NCI-H128 (cell line): ENCODE results near the gene SALL3.

ENCODE experiments used
- DNase-seq: peaks from one replicate; lab custom pipeline; 2025; ENCODE audit not compliant: unreplicated experiment; lab: John Stamatoyannopoulos, UW

The SALL3 gene

DNA sequence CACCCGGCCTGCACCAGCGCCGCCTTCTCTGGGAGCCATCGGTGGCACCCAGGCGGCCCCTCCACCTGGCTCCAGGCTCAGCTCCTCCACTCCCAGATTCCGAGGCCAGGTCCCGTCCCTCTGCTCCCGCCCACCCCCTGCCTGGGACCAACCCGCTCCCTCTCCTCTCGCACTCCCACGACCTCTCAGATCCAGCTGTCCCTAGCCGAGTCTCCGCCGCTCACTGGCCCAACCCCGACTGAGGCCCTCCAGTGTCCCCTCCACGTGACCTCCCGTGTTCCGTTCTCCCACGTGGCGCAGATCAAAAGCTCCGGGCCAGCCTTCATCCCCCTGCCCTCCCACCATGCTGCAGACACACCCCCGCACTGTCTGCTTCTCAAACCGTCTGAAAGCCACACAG, 14.4 kb upstream of the SALL3 start:
- no peak for DNase-seq

DNA sequence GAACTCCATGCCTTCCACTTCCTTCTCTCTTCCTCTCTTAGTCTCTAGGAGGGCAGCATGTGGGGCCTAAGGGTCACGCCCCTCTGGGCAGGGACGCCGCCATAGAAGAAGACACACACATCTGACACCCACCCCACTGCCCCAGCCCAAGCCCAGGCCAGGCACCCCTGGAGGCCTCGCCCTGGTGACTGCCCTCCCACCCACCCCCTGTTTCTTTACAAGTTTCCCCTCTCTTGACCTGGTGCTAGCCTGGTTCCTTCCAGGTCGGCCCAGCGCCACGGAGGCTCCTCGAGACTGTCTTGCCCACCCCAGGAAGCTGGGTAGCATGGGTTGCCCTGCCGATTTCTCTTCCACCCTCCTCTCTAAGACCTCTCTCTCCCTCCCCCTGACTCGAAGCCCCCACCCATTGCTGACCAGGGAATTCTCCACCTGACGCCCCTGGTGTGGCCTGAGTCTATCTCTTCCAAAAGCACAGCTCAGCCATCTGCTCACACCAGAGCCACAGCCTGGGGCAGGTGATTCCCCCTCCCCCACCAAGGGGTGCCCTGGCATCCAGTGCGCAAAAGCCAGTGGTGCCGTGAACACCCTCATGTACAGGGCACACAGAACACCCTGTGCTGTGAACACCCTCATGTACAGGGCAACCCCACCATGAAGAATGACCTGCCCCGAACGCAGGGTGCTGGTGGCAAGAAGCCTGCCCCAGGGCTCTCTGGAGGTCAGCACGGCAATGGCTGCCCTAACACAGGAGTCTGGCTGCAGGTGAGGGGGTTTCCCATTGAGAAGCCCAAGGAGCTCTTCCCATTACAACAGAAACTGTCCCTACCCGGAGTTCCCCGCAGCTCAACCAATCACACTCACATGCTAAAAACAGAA, 13.5 kb upstream of the SALL3 start:
- DNase-seq, result no peak

DNA sequence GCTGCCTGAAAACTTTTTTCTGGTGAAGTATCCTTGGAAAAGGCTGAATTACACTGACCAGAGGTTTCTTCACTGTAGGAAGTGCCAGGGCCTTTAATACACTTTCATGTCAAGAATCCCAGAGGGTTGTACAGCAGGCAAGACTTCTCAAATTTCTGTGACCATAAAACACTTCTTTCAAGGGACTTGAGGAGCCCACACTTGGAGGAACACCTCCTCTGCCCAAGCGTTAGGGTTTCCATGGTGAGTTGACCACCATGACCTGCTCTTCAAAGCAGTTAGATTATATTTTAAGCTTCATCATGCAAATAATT, 12.9 kb upstream of the SALL3 start:
- no peak for DNase-seq

DNA sequence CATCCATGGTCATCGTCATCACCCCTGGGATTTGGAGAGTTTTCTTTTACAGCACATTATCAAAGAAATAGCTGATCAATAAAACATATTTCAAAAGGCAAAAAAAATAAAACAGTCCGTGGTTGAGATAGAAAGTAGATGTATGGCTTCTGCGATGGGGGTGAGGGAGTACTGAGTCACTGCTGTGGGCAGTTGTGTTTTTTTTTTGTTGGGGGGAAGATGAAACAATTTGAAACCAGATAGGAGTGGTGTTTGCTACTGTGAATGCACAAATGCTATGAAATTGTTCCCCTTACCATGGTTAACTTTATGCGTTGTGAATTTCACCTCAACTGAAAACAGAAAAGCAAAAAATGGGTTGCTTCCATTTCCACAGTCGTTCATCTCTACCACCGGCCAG, 11.9 kb upstream of the SALL3 start:
- no peak for DNase-seq

DNA sequence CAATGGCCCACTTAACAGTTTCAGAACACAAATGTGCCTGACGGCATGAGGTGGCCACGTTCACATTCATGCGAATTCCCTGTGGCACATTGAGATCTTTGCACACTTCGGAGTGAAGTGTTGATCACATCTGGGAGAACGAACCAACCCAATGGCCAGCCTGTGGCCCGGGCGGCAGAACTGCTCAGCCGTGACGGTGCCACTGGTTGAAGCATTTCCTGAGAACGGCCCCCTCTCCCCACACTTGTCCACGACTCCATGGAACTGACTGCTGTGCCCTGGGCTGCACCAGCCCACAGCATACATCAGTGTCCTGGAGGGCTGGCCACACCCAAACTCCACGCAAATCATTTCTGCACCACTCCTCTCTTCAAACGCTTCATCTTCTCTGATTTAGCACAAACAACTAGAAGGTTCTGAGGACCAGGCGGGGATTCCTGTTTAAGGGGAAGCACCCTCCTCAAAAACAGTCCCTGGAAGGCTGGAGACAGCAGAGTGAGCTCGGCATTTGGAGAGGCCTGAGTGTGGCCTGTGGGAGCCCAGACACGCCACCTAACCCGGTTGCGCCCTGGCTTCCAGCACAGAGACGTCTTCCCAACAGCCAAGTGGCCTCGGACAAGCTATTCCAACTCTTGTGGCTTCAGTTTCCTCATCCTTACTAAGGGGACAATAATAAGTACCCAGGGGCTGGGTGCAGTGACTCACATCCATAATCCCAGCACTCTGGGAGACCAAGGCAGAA, 9.9 kb upstream of the SALL3 start:
- DNase-seq, result no peak

DNA sequence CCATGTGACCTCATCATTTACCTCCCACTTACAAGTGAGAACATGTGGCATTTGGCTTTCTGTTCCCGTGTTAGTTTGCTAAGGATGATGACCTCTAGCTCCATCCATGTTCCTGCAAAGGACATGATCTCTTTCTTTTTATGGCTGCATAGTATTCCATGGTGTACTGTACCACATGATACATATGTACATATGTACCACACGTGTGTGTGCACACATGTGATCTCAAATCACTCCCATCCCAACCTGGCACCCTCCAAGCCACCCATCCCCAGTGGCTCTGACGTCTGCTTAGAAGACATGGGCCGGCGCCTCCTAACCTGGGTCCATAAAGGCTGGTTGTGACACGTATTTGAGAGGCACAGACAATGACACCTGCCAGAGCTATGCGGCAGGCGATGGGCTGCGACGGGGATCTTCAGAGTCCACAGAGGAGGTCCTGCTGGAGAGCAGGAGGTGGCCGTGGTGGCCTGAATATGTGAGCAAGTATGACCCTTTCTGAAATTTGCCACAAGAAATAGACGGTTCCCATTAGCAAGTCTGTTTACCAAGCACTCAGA, 8.8 kb upstream of the SALL3 start:
- DNase-seq, result no peak

DNA sequence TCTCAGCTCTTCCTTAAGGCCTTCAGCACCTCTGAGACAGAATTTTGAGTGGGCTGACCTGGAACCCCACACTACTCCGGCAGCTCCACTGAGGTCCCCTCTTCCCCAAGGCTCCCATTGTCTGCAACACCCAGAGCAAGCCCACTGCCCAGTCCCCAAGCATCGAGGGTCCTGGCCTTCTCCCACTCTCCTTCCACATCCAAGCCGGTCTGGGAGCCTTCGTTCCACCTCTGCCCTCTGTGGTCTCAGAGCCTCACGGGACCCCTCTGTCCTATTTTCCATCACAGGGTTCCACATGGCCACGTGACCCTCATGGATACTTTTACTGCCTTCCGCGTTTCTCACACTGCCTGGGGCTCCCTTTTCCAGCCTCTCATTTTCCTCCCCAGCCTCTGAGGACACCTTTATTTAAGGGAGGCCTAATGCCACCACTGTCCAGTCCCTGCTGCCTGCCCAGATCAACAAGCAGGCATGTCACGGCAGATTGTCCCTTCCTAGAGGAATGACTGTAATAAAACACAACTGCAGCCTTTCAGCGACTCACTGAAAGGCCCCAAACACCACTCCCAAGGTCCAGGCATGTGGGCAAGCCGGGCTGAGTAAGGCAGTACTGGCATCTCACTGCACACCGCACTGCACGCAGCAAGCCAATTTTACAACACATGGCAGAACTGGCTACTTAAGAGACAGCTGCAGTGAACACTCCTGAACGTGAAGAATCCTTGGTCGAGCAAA, 7.9 kb upstream of the SALL3 start:
- no peak for DNase-seq

DNA sequence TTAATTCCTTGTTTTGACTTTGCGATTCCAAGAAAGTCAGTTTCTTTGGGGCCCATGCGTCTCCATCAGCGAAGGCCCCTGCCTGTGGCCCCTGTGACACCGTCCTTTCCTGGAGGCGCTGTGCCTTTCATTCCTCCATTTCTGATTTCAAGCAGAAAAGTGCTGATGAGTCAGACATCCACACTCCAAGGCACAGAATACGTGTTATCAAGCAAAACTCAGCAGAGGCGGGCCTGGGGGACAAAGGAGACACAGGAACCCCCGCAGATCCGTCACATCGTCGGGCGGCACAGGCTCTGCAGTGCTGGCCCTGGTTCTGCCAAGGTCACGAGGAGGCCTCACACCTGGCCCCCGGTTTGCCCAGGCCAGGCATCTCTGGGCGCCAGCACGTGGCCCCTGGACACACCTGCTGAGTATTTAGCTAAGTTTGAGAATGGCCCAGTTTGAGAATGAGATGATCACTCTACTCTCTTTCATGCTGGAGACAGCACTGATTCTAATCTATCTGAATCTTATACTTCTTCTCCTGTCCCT, 7.2 kb upstream of the SALL3 start:
- no peak for DNase-seq

DNA sequence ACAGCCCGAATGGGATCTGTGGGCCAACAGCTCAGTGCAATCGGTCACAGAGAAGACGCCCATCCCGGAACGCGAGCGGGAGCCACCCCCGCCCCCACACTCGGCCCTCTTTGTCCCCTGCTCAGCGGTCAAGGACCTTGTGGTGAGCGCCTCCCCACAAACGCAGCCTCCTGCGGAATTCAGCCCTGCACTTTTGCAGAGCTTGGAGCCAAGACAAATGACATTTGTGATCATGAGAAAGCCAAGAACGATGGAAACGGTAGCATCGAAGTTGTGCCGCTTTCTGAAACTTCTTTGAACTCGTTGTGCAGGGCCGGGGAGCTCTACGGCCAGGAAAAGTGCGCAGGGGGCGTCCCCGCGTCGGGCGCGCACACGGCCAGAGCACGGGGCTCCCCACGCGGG, 6.7 kb upstream of the SALL3 start:
- DNase-seq, result no peak

DNA sequence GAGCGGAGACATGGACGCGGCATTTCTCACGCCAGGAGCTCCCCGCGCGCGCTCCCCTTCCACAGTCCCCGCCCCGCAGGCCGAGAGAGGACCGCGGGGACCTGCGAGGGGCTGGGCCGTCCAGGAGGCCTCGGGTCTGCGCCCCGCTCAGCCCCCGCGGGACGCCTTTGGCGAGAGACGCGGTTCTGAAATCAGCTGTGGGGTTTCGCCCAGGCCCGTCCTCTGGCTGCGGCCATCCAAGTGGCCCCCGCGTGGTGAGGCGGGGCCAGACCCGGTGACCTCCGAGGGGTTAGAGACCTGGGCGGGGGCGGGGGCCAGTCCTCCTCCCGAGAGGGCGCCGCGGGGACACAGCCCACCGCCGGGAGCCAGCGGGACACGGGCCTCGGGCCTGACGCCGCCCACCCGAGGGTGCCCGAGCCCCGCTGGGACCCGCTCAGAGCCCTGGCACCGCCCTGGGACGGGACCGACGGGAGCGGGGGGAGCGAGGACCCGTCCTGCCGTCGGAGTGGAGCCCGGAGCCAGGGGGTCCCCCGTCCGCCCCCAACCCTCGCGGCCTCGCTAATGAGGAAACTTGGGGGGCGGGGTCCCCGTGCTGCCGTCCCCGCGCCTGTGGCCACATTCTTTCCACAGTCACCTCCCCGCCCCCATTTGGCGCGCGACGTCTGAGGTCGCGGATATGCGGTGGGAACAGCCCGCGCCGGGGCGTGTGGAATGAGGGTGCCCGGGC, 6.1 kb upstream of the SALL3 start:
- DNase-seq, result no peak

DNA sequence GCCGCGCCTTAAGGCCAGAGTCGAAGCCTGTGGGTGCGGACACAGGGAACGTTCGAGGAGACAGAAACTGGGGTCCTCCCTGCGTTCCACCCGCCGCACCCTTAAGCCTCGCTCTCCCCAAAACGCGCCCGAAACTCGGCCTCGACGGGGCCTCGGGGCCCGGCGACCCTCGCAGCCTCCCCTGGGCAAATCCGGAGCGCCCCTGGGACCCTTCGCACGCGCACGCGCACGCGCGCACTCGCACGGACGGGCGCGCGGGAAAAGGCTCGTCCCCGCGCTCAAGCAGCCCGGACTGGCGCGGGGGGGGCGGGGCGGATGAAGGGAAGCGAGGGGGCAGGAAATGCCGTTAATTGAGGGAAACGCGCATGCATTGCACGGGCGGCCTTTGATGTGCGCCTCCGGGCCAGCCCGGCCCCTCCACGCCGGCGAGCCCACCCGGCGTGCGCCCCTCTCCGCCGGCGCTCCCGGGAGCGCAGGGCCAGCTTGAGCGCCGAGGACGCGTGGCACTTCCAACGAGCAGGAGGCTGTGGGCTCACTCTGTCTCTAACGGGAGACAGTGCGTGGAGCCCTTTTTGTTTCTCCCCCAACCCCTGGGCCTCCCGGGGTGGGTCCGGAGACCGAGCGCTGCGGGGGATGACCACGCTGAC, 5.4 kb upstream of the SALL3 start:
- DNase-seq, result no peak

DNA sequence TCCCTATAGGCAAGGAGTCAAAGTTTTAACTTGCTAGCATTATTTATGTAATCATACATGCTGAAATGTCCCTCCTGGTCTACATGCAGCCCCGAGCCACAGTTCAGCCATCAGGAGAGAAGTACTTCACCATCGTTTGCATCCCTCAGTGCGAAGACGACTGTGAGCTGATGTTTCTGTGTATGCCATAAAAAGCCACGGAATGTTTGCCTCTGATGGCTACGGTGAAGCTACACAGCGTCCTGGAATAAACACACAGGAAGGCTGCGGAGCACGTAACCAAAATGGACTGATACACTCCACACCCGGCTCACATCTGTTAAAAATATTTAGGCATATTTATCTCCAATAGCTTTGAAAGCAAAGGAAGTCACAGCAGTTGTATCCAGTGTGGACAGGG, 4.3 kb upstream of the SALL3 start:
- DNase-seq, result no peak

DNA sequence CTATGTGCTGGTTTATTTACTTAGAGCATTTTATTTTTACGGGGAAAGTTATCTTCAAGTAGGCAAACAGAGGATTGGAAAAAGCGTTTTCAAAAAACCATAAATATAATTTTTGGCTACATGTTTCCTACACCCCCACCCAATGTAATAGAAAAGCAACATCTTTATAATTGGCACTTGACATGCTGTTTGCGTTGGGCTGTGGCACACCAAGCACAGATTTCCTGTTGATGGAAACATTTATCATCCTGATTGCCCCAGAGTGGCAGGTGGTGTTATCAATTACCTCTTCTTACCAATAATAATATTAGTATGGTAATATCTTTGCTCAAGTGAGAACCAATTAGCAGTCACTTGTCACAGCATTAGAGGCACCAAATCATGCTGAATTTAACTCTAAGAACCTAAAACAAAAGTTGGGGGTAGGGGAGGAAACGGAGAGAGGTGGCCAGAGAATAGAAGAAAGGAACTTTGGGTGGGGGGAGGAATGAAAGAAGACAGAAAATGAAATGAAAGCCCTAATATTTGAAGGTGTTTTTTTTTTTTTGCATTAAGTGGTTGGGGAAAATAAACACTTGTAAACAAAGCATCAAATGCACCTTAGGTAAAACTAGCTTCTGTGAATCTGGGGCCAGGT, 3.8 kb upstream of the SALL3 start:
- DNase-seq, result no peak

DNA sequence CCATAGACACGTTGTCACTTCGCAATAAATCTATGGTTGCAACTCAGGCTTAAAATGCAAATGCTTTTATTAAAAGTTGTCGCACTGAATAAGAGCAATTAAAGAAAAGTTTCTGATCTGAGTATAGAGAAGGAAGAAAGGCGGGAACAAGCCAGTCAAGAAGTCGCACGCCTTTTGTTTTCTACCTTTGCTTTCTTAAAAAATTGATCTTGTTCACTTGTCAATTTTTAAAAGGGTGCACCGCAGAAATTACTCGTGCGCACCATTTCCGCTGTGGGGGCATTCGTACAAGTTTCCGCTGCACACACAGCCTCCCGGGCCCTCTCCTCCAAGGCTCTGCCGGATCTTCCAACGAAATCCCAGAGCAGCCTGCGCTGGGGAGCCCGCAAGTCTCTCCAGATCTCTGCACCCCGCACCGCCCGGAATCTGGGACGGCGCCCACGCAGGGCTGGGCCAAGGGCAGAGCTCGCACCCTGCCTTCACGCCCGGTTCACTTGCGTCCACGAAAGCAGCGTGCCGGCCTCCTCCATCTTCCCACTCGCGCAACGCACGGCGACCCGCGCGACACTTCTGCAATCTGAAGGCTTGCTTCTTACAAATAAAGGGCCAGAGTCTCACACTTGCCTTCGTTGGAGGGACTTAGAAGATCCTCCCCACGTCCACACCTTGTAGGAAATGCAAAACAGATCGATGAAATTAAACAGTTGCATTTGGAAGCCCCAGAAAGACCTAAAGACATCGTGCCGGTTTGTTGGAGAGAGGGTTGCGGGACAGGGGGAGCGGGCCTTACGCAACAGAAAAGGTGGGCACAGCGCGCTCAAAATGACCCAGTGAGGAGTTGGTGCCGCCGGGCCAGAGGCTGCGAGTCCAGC, 2.6 kb upstream of the SALL3 start:
- no peak for DNase-seq

DNA sequence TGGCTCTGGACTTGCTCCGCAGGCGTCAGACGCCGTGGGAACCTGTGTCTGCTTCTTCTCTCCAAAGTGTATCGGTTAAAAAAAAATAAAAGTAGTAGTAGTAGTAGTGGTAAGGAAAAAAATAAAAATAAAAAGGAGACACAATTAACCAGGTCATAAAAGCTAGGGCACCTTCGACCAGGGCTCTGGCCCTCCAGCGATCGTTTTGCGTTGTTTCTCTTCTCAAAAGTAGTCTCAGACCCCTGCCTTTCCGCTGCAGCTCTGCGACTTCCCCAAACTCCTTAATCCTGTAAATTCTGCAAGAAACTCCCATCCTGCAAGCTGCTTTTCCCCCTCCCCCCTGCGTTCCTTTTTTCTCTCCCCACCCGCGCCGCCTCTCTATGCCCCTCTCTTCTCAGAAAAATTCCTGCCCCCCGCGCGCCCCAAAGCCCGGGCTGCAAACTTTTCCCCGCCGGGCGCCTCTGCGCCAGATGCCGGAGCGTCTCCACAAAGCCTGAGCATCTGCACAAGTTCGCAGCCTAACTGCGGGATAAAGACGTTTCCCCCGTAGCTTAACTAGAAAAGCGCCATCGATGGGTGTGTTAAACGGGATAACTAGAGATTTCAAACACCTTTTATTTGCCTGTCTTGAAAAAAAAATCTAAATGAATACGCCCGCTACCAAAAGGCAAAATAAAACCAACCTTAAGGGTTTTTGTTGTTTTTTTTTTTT, 1.8 kb upstream of the SALL3 start:
- DNase-seq, result no peak

DNA sequence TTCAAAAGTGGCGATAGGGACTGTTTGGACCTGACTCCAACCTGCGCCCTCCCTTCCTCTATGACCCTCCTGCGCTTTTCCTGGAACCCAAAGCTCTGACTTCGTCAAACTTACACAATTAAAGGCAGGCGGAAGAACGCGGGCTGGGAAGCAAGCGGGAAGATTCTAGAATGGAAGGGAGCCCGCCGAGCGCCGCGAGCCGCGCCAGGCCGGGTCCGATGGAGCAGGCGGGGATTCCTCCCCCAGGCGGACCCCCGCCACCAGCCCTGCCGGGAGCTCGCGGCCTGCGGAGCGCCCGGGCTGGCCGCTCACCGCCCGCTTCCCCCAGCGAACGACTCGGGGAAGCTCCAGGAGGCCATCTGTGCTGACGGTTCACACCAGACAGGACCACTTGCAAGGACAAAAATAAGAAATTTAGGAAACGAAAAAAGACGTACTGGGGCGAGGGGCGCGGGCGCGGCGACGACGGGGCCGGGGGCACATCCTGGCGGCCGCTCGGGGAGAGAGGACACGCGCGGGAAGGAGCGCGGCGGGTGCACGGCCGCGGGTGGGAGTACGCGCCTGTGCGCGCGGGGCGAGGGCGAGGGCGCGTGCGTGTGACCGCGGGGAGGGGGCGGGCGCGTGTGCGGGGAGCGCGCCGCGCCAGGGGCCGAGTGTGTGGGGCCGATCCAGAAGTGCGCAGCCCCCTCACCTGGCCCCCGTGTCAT, 1.1 kb upstream of the SALL3 start:
- no peak for DNase-seq

DNA sequence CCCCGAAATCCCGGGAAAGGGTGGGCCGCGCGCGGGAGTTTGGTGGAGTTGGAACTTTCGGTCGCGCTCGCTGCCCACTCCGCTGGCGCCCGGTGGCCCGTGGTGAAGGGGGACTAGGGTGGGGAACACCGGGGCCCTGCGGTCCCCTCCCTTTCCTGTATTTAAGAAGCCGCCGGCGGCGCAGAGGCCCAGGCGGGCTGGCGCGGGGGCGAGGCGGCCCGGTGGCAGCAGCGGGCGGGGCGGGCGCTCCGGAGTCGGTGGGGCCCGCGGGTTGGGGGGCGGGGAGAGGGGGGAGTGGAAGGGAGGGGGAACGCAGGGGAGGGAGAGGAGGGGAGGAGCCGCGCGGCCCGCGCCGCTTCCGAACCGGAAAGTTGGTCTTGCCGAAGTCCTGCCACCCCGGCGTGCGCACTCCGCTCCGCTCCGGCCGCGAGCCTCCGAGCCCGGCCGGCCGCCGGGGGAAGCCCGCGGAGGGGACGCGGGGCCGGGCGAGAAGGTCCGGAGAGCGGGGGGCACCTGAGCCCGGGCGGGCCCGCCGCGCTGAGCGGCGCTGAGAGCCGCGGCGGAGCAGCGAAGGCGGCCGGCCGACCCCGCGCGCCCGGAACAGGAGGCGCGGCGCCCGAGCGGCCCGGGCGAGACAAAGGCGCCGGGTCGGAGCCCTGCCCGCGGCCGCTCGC, 425 bp upstream of the SALL3 start:
- DNase-seq, result no peak
